Stimulated activated memory B cell treated with anti-CD40 and anti-IgM and Interleukin-4, amounts not matched to agents 10 μg/mL and 1 μg/mL and 100 μg/mL, for 72 hours (primary cell): ENCODE measurements around the gene FAT4.

Experiments used
- ATAC-seq: fragments of 150-1000 bp; cut with Tn5 transposase; 2 replicates; pipeline ENCODE4 v1.10.0; 2021
- H3K27ac Mint-ChIP-seq: one replicate; pipeline ENCODE4 v1.8.0; 2022; ENCODE audit warnings: mild to moderate bottlenecking, mixed read lengths
- H3K27me3 Mint-ChIP-seq: one replicate; pipeline ENCODE4 v1.8.0; 2022; ENCODE audit warnings: mixed read lengths
- H3K36me3 Mint-ChIP-seq: one replicate; pipeline ENCODE4 v1.8.0; 2022; ENCODE audit warnings: mixed read lengths
- H3K4me1 Mint-ChIP-seq: one replicate; pipeline ENCODE4 v1.8.0; 2022; ENCODE audit warnings: mixed read lengths
- H3K4me3 Mint-ChIP-seq: one replicate; pipeline ENCODE4 v1.8.0; 2022; ENCODE audit warnings: mild to moderate bottlenecking, moderate library complexity, mixed read lengths
- H3K9me3 Mint-ChIP-seq: one replicate; pipeline ENCODE4 v1.8.0; 2022; ENCODE audit warnings: mixed read lengths

Gene FAT4

DNA sequence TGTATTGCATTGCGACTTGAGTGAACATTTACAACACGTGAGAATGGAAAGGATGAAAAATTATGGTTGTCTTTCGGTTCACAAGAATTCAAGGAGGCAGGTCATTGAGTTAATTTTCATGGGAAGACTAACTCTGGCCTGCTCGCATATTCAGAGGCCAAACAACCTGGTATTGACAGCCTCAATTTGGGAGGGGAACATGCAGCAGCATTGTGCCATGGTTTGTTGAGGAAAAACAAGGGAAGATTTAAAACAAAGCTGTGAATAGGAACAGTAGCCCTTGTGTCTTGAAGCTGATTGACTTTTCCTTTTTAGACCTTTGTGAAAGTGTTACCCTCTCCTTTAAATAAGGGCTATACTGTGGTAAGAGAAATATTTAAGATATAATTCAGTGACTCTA, 31.9 kb downstream of the FAT4 start:
- no peaks in the 10 kb centered on the region for H3K4me1 Mint-ChIP-seq
- H3K4me3 Mint-ChIP-seq: no peak overlapping the region
- H3K36me3 Mint-ChIP-seq: no peaks in the 10 kb centered on the region
- H3K27ac Mint-ChIP-seq: no peak overlapping the region
- no peaks in the 10 kb centered on the region for H3K27me3 Mint-ChIP-seq
- ATAC-seq: no peak
- no peaks in the 10 kb centered on the region for H3K9me3 Mint-ChIP-seq

- Mint-ChIP-seq H3K9me3 (no peaks in the 10 kb centered on the region), H3K27ac (no peak overlapping the region), H3K4me3 (no peak overlapping the region), H3K27me3 (no peaks in the 10 kb centered on the region), H3K4me1 (no peaks in the 10 kb centered on the region), H3K36me3 (no peaks in the 10 kb centered on the region)
- ATAC-seq: no peak
Measured at GRCh38 chr4:125350470-125351135, 35.8 kb downstream of the FAT4 start.

- Mint-ChIP-seq H3K27ac (no peak overlapping the region), H3K36me3 (no peaks in the 10 kb centered on the region), H3K4me1 (no peaks in the 10 kb centered on the region), H3K9me3 (no peaks in the 10 kb centered on the region), H3K27me3 (no peaks in the 10 kb centered on the region), H3K4me3 (no peak overlapping the region)
- no peak for ATAC-seq
Measured at GRCh38 chr4:125352521-125352920, 37.8 kb downstream of the FAT4 start.

DNA sequence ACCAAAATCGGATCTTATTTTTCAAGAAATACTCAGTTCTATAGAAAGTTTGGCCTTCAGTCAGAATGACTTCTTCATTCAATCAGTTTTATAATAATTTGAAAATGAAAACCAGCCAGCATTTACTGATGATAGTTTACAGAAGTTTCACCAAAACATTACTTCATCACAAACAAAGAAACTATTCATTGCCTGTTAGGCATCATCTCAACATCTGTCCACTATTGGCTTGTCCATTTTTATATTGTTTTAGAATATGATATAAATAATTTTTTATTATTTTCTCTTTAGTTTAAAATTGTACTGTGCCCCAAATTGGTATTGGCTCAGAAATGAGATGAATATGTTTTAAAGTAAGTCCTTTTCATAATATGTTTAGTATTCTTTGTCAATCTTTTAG, 38.4 kb downstream of the FAT4 start:
- ATAC-seq: no peak
- no peak overlapping the region for H3K27ac Mint-ChIP-seq
- no peak overlapping the region for H3K4me3 Mint-ChIP-seq
- H3K27me3 Mint-ChIP-seq: no peaks in the 10 kb centered on the region
- H3K36me3 Mint-ChIP-seq: no peaks in the 10 kb centered on the region
- no peaks in the 10 kb centered on the region for H3K4me1 Mint-ChIP-seq
- H3K9me3 Mint-ChIP-seq: no peaks in the 10 kb centered on the region

DNA sequence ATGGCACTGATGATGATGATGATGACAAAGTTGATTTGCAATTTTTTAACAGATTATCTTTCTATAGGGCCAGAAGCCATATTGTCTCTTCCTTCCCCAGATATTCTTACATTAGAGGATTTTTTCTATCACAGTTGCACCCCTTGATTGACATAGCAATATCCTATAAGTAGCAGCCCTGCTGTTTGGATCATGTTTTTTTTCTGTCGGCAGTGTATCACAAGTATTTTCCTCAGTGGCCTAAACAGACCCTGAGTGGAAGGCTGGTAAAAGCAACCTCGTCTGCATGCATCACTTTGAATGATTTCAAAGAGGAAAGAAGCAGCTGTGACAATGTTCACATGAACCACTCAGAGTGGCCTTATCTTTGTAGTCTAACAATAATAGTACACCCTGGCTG, 41.0 kb downstream of the FAT4 start:
- H3K4me3 Mint-ChIP-seq: no peak overlapping the region

GRCh38 chr4:125357675-125358074, 42.9 kb downstream of the FAT4 start:
- Mint-ChIP-seq H3K9me3 (no peaks in the 10 kb centered on the region), H3K36me3 (no peaks in the 10 kb centered on the region)

More for the DNA sequence above, 41.0 kb downstream of the FAT4 start:
- no peaks in the 10 kb centered on the region for H3K4me1 Mint-ChIP-seq
- ATAC-seq: no peak
- H3K27ac Mint-ChIP-seq: no peak overlapping the region
- H3K27me3 Mint-ChIP-seq: no peaks in the 10 kb centered on the region
- no peaks in the 10 kb centered on the region for H3K36me3 Mint-ChIP-seq
- no peaks in the 10 kb centered on the region for H3K9me3 Mint-ChIP-seq

GRCh38 chr4:125358453-125358852, 43.7 kb downstream of the FAT4 start:
- Mint-ChIP-seq H3K27me3 (no peaks in the 10 kb centered on the region), H3K9me3 (no peaks in the 10 kb centered on the region), H3K27ac (no peak overlapping the region), H3K36me3 (no peaks in the 10 kb centered on the region), H3K4me1 (no peaks in the 10 kb centered on the region), H3K4me3 (no peak overlapping the region)
- no peak for ATAC-seq

More at GRCh38 chr4:125357675-125358074, 42.9 kb downstream of the FAT4 start:
- ATAC-seq: no peak
- no peak overlapping the region for H3K27ac Mint-ChIP-seq
- H3K4me1 Mint-ChIP-seq: no peaks in the 10 kb centered on the region
- H3K4me3 Mint-ChIP-seq: no peak overlapping the region
- no peaks in the 10 kb centered on the region for H3K27me3 Mint-ChIP-seq

DNA sequence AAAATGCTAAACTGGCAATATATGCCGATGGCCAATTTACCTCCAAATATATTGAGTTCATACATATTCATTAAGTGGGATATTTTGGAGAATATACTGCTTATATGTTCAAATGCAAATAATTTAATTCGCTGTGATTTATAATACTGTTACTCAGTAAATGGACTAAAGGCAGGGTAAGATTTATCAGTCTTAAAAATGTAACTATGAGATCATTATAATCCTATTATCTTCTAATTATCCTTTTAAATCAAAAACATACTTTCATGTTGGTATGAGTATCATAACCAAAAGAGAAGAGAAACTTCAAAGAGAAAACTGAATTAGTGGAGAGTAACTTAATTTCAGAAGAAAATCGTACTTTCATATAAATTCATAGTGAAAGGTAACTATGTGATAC, 44.6 kb downstream of the FAT4 start:
- Mint-ChIP-seq H3K9me3 (peaks cover 3% of the 10 kb centered on the region), H3K4me1 (no peaks in the 10 kb centered on the region)
- ATAC-seq: no peak

DNA sequence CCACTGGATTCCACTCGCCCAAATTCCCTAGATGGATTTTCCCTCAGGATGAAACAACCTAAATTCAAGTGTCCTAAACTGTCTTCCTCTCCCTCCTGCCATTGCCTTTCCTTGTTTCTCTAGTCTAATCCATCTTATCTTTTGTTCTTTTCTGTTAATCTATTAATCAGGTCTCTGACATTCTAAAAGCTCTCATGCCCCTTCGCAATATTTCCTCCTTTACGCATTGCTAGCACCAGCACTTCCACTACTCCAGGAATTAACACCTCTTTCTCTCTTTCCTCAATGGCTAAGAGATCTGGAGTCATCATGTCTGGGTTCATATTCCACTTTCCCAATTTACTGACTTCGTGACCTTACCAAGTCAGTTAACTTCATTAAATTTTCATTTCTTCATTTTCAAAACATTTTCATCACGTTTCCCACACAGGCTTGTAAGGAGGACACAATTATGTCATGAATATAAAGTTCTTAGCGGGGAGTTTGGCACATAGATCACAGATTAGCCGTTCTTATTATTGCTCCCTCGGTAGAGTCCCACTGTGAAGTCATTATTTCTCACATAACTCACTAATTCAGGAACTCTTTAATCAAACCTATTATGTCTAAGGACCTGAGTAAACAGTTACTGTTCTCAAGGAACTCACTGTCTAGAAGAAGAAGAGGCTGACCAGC, 45.3 kb downstream of the FAT4 start:
- Mint-ChIP-seq H3K27me3 (no peaks in the 10 kb centered on the region), H3K9me3 (peaks cover 6% of the 10 kb centered on the region), H3K27ac (no peak overlapping the region), H3K4me3 (no peak overlapping the region), H3K36me3 (no peaks in the 10 kb centered on the region), H3K4me1 (no peaks in the 10 kb centered on the region)
- ATAC-seq: no peak

More for the DNA sequence above, 44.6 kb downstream of the FAT4 start:
- no peaks in the 10 kb centered on the region for H3K27me3 Mint-ChIP-seq
- no peaks in the 10 kb centered on the region for H3K36me3 Mint-ChIP-seq
- no peak overlapping the region for H3K27ac Mint-ChIP-seq
- no peak overlapping the region for H3K4me3 Mint-ChIP-seq

DNA sequence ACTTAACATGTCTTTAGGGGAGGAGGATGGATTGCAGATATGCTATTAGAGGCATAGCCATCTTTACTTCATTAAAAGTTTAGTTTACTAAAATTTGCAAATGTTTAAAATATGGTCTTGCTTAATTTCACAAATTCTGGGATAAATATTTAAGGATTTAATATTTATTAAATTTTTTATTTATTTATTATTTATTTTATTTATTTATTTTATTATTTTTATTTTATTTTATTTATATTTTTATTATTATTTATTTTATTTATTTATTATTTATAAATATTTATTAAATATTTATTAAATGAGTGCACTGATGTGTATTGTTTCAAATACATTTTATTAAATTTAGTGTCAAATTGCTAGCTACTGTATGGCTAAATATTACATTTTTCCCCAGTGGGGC, 46.0 kb downstream of the FAT4 start:
- Mint-ChIP-seq H3K27me3 (no peaks in the 10 kb centered on the region), H3K4me1 (no peaks in the 10 kb centered on the region), H3K27ac (no peak overlapping the region), H3K36me3 (no peaks in the 10 kb centered on the region), H3K9me3 (peaks cover 6% of the 10 kb centered on the region), H3K4me3 (no peak overlapping the region)
- ATAC-seq: no peak
